Mesodermal cell (in vitro differentiated cells): Measurements from ENCODE around the gene WASHC3.
A peak's percentile ranks its signal among the peaks of the same experiment; 100 is the strongest.

Experiments used
- H3K27ac ChIP-seq: 2 replicates; pipeline ENCODE4 v1.7.0; 2013; ENCODE audit warnings: mild to moderate bottlenecking, low read depth, low read length, moderate library complexity; ENCODE audit not compliant: severe bottlenecking
- H3K36me3 ChIP-seq: 2 replicates; pipeline ENCODE4 v1.7.1; 2013; ENCODE audit warnings: mild to moderate bottlenecking, low read length, moderate library complexity; ENCODE audit not compliant: control insufficient read depth, insufficient read depth
- H3K4me1 ChIP-seq: one replicate; pipeline ENCODE4 v1.7.1; 2013; ENCODE audit warnings: mild to moderate bottlenecking, low read length; ENCODE audit not compliant: insufficient read depth, control insufficient read depth, poor library complexity, severe bottlenecking
- H3K4me3 ChIP-seq: 2 replicates; pipeline ENCODE4 v1.7.0; 2013; ENCODE audit warnings: low read length, control low read depth, mild to moderate bottlenecking; ENCODE audit not compliant: insufficient read depth, poor library complexity, severe bottlenecking; ENCODE audit errors: extremely low read depth
- H3K9me3 ChIP-seq: 2 replicates; pipeline ENCODE4 v1.7.1; 2013; ENCODE audit warnings: mild to moderate bottlenecking, low read length, moderate library complexity; ENCODE audit not compliant: control insufficient read depth
- WGBS, 2 experiments: methylation state at CpG; one replicate each; pipeline ENCODE4 v1.1.5; 2013; ENCODE audit warnings: missing lambda C conversion rate in 2 of 2; ENCODE audit not compliant: insufficient coverage in 2 of 2; 5-methylcytosine and 5-hydroxymethylcytosine counted together

Gene WASHC3

GRCh38 chr12:102069707-102070106 is 7.9 kb upstream of the WASHC3 start:
- H3K9me3 ChIP-seq = no peaks in the 10 kb centered on the region
- no peak overlapping the region for H3K4me3 ChIP-seq
- H3K27ac ChIP-seq = no peak overlapping the region
- 100% methylated on average over 1 of the region's 3 CpGs; no CpG with 5 or more reads in 1 of the 2 experiments for WGBS, 2 experiments
- H3K4me1 ChIP-seq = no peaks in the 10 kb centered on the region
- peaks cover 13% of the 10 kb centered on the region for H3K36me3 ChIP-seq

GRCh38 chr12:102067574-102068258 is 5.9 kb upstream of the WASHC3 start:
- Histone ChIP-seq H3K4me3 (no peak overlapping the region), H3K4me1 (no peaks in the 10 kb centered on the region), H3K36me3 (no peaks in the 10 kb centered on the region), H3K27ac (no peak overlapping the region), H3K9me3 (no peaks in the 10 kb centered on the region)
- 94 to 96% methylated on average over 3 to 4 of the region's 5 CpGs for WGBS, 2 experiments

- Histone ChIP-seq H3K27ac (no peak overlapping the region), H3K4me1 (peaks cover 2% of the 10 kb centered on the region), H3K36me3 (no peaks in the 10 kb centered on the region), H3K4me3 (no peak overlapping the region), H3K9me3 (no peaks in the 10 kb centered on the region)
- WGBS, 2 experiments = no CpG with 5 or more reads among the region's 1 CpG
Measured at GRCh38 chr12:102064476-102064875, 2.7 kb upstream of the WASHC3 start.

- 96 to 100% methylated on average over 1 to 3 of the region's 3 CpGs for WGBS, 2 experiments
- Histone ChIP-seq H3K9me3 (no peaks in the 10 kb centered on the region), H3K36me3 (no peaks in the 10 kb centered on the region), H3K4me1 (peaks cover 4% of the 10 kb centered on the region), H3K4me3 (no peak overlapping the region), H3K27ac (no peak overlapping the region)
Measured at GRCh38 chr12:102063069-102063468, 1.3 kb upstream of the WASHC3 start.

- Histone ChIP-seq H3K4me3 (no peak overlapping the region), H3K27ac (no peak overlapping the region), H3K36me3 (no peaks in the 10 kb centered on the region), H3K9me3 (no peaks in the 10 kb centered on the region), H3K4me1 (peaks cover 4% of the 10 kb centered on the region)
- 82 to 91% methylated on average over 8 to 10 of the region's 11 CpGs for WGBS, 2 experiments
Measured at GRCh38 chr12:102062419-102062806, 622 bp upstream of the WASHC3 start.

- H3K27ac ChIP-seq = no peak overlapping the region
- H3K9me3 ChIP-seq = no peaks in the 10 kb centered on the region
- peaks cover 4% of the 10 kb centered on the region for H3K4me1 ChIP-seq
- H3K4me3 ChIP-seq = peak overlapping the region; percentile 79
- 82% methylated on average over 8 of the region's 9 CpGs for WGBS, 2 experiments
- H3K36me3 ChIP-seq = peaks cover 6% of the 10 kb centered on the region
Measured at GRCh38 chr12:102061096-102061559, 663 bp downstream of the WASHC3 start.

- no peak overlapping the region for H3K27ac ChIP-seq
- no peak overlapping the region for H3K4me3 ChIP-seq
- peaks cover 6% of the 10 kb centered on the region for H3K36me3 ChIP-seq
- H3K4me1 ChIP-seq = peaks cover 4% of the 10 kb centered on the region
- H3K9me3 ChIP-seq = no peaks in the 10 kb centered on the region
Measured at GRCh38 chr12:102059343-102059742, 2.4 kb downstream of the WASHC3 start.

GRCh38 chr12:102054345-102054744 is 7.4 kb downstream of the WASHC3 start:
- Histone ChIP-seq H3K4me1 (peaks cover under 1% of the 10 kb centered on the region), H3K4me3 (no peak overlapping the region), H3K27ac (no peak overlapping the region), H3K9me3 (no peaks in the 10 kb centered on the region), H3K36me3 (peaks cover 6% of the 10 kb centered on the region)
- WGBS, 2 experiments = 88 to 100% methylated on average over 1 to 3 of the region's 4 CpGs

- Histone ChIP-seq H3K9me3 (no peaks in the 10 kb centered on the region), H3K36me3 (peaks cover 6% of the 10 kb centered on the region), H3K4me3 (no peak overlapping the region), H3K4me1 (no peaks in the 10 kb centered on the region), H3K27ac (no peak overlapping the region)
Measured at GRCh38 chr12:102053062-102053349, 8.8 kb downstream of the WASHC3 start.

- WGBS, 2 experiments = 90 to 93% methylated on average over 3 to 4 of the region's 4 CpGs
- H3K4me3 ChIP-seq = no peak overlapping the region
- H3K36me3 ChIP-seq = peaks cover 6% of the 10 kb centered on the region
- no peaks in the 10 kb centered on the region for H3K4me1 ChIP-seq
- H3K27ac ChIP-seq = no peak overlapping the region
- H3K9me3 ChIP-seq = no peaks in the 10 kb centered on the region
Measured at GRCh38 chr12:102052192-102053061, 9.4 kb downstream of the WASHC3 start.

- H3K4me3 ChIP-seq = no peak overlapping the region
- no peaks in the 10 kb centered on the region for H3K9me3 ChIP-seq
- no peaks in the 10 kb centered on the region for H3K4me1 ChIP-seq
- no peaks in the 10 kb centered on the region for H3K36me3 ChIP-seq
- WGBS, 2 experiments = no CpG with 5 or more reads among the region's 1 CpG
- no peak overlapping the region for H3K27ac ChIP-seq
Measured at GRCh38 chr12:102051431-102051965, 10.3 kb downstream of the WASHC3 start.
